CD8-positive, alpha-beta memory T cell (primary cell): Measurements from ENCODE around the gene TPRG1. TPM values are rescaled to one million over a fixed set of nuclear protein-coding genes. Genes with fewer than 3 reads are reported as not detected.

Experiments used
- CTCF ChIA-PET: fragments of 350-600 bp; sonication (Branson Sonifier 250); formaldehyde crosslinking; loops from one replicate; lab custom pipeline; 2021; ENCODE audit warnings: antibody characterized with exemption; lab: Charles Lee
- POLR2A ChIA-PET: fragments of 350-600 bp; sonication (Branson Sonifier 250); formaldehyde crosslinking; loops from one replicate; lab custom pipeline; 2021; ENCODE audit warnings: antibody characterized with exemption; lab: Charles Lee
- DNase-seq, 5 donors: peaks; one replicate each; pipeline versions ENCODE4 v3.0.0 to v3.0.0-alpha.2; 2020 to 2022; ENCODE audit warnings: mixed read lengths in 1 of 5
- H3K27ac ChIP-seq: one replicate; pipeline ENCODE4 v1.7.0; 2013; ENCODE audit warnings: low read depth, mild to moderate bottlenecking, low read length, moderate library complexity
- H3K27me3 ChIP-seq: 2 replicates; pipeline ENCODE4 v1.7.0; 2013; ENCODE audit warnings: low read length, mild to moderate bottlenecking; ENCODE audit not compliant: insufficient read depth, poor library complexity, severe bottlenecking
- H3K36me3 ChIP-seq: 2 replicates; pipeline ENCODE4 v1.7.0; 2013; ENCODE audit warnings: mild to moderate bottlenecking, low read length, moderate library complexity; ENCODE audit not compliant: insufficient read depth
- H3K4me1 ChIP-seq: 2 replicates; pipeline ENCODE4 v1.7.0; 2013; ENCODE audit warnings: mild to moderate bottlenecking, low read length, moderate library complexity; ENCODE audit not compliant: insufficient read depth
- H3K4me3 ChIP-seq: 2 replicates; pipeline ENCODE4 v1.7.0; 2013; ENCODE audit warnings: mild to moderate bottlenecking, low read length
- H3K9me3 ChIP-seq: 2 replicates; pipeline ENCODE4 v1.7.0; 2013; ENCODE audit warnings: mild to moderate bottlenecking, low read length
- H3K27ac Mint-ChIP-seq, 8 donors: one replicate each; pipeline ENCODE4 v1.8.0; 2020 to 2021; ENCODE audit warnings: mixed read lengths in 8 of 8, mild to moderate bottlenecking in 6 of 8, inconsistent platforms in 3 of 8, moderate library complexity in 3 of 8
- H3K27me3 Mint-ChIP-seq, 2 donors: one replicate each; pipeline ENCODE4 v1.8.0; 2020 to 2021; ENCODE audit warnings: mixed read lengths in 2 of 2, mild to moderate bottlenecking in 1 of 2, moderate library complexity in 1 of 2
- H3K36me3 Mint-ChIP-seq, 3 donors: one replicate each; pipeline ENCODE4 v1.8.0; 2020 to 2021; ENCODE audit warnings: mixed read lengths in 3 of 3, inconsistent platforms in 1 of 3, mild to moderate bottlenecking in 1 of 3
- H3K4me1 Mint-ChIP-seq, 3 donors: one replicate each; pipeline ENCODE4 v1.8.0; 2020 to 2021; ENCODE audit warnings: mixed read lengths in 3 of 3, inconsistent platforms in 1 of 3, mild to moderate bottlenecking in 1 of 3
- H3K4me3 Mint-ChIP-seq, 7 donors: one replicate each; pipeline ENCODE4 v1.8.0; 2020 to 2021; ENCODE audit warnings: mixed read lengths in 7 of 7, mild to moderate bottlenecking in 6 of 7, moderate library complexity in 4 of 7, inconsistent platforms in 2 of 7
- H3K9me3 Mint-ChIP-seq, 5 donors: one replicate each; pipeline ENCODE4 v1.8.0; 2020 to 2022; ENCODE audit warnings: mixed read lengths in 5 of 5, mild to moderate bottlenecking in 3 of 5, moderate library complexity in 2 of 5, inconsistent platforms in 1 of 5
- polyA plus RNA-seq: library from polyadenylated mRNA; unstranded; fragments of 300-500 nt; fragmentation: Illumina TruSeq; gene quantifications from one replicate; pipeline ENCODE4 v1.2.3, GENCODE V29; 2021
- total RNA-seq, 2 experiments: library from RNA; stranded (reverse); gene quantifications; one replicate each; pipeline ENCODE4 v1.2.3, GENCODE V29; 2021

Gene TPRG1
- total and polyA plus RNA-seq, 3 experiments from 2014 or later: 28.6 to 30.5 (median 29.6) TPM

DNA sequence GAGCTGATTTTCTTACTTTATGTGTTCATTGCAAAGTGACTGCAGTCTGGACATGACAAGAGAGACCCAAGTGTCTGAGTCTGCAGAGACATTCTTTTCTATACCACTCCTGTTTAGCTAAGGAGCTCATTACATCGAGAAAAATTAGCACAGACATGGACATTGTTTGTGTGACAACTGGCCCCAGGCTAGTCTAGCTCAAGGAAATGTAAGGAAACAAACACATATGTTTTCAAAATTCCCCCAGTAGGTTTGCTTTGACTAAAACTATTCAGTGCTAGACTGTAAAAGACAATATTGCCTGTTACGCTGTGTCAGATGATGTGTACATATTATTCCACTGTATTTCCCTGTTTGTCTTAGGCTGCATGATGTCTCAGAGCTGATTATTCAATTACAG, 40.9 kb downstream of the TPRG1 start:
- no peak for DNase-seq
- H3K9me3 ChIP-seq: no peaks in the 10 kb centered on the region
- Mint-ChIP-seq H3K4me1 (no peaks in the 10 kb centered on the region), H3K9me3 (no peaks in the 10 kb centered on the region), H3K27me3 (peaks cover 0 to 3% of the 10 kb centered on the region in 2 donors), H3K36me3 (peaks cover 13 to 58% (median 18%) of the 10 kb centered on the region in 3 donors), H3K4me3 (no peak overlapping the region), H3K27ac (no peak overlapping the region)
- ChIA-PET POLR2A (no interaction called here), CTCF (no interaction called here)
- H3K27ac ChIP-seq: no peak overlapping the region
- no peaks in the 10 kb centered on the region for H3K4me1 ChIP-seq
- H3K36me3 ChIP-seq: no peaks in the 10 kb centered on the region
- no peak overlapping the region for H3K4me3 ChIP-seq
- no peaks in the 10 kb centered on the region for H3K27me3 ChIP-seq

DNA sequence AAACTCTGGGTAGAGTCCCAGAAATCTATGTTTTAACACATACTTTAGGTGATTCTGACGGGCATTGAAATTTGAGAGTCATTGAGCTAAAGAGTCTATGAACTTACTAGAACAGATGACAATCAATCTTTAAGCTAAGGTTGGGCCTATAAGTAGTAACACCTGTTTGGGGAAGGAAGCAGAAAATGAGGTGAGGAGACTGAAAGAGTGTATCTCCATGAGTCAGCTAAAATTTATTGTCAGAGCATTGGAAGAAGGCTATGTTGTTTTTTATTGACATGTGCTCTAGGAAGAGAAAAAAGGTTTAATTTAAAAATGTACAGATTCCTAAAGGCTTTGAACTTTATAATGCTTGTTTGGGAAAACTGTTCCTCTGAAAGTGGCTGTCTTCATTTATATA, 42.9 kb downstream of the TPRG1 start:
- H3K4me1 Mint-ChIP-seq: no peaks in the 10 kb centered on the region
- no peak overlapping the region for H3K4me3 ChIP-seq
- CTCF ChIA-PET: no interaction called here
- no peak overlapping the region for H3K4me3 Mint-ChIP-seq
- H3K36me3 Mint-ChIP-seq: peaks cover 6 to 55% (median 11%) of the 10 kb centered on the region in 3 donors
- no peaks in the 10 kb centered on the region for H3K27me3 Mint-ChIP-seq
- no peaks in the 10 kb centered on the region for H3K36me3 ChIP-seq
- DNase-seq: no peak
- H3K9me3 Mint-ChIP-seq: no peaks in the 10 kb centered on the region
- H3K9me3 ChIP-seq: no peaks in the 10 kb centered on the region
- no peak overlapping the region for H3K27ac ChIP-seq
- no peaks in the 10 kb centered on the region for H3K4me1 ChIP-seq
- H3K27ac Mint-ChIP-seq: no peak overlapping the region
- POLR2A ChIA-PET: no interaction called here
- H3K27me3 ChIP-seq: no peaks in the 10 kb centered on the region

DNA sequence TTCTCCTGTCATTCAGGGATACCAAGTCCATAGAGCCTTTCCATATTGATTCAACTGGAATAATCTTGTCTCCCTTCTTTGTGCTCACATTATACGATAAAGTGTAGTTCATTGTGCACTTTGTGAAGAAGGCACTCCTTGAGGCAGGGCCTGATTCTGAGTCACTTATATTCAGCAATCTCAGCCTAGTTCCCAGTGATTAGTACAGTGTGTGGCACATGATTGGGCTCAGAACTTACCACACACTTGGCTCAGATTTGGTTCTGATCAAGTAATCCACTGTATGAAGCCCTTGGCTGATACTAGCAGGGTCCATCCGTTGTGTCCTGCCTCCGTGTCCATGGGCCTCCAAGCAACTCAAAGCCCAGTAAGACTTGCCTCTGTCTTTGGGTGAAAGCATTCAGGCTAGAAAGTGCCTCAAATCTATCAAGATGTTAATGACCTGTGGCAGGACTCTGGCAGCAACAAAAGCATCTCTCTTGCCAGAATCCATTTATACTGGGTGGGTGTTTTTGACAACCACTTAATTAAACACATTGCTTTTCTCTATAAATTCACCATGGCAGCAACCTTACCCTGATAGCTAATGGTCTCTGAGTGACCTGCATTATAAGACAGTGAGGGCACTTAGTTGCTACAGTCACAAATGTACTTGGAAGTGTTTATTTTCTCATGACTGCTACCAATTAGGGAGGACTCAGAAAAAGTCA, 51.3 kb downstream of the TPRG1 start:
- Histone ChIP-seq H3K4me3 (no peak overlapping the region), H3K27me3 (no peaks in the 10 kb centered on the region), H3K36me3 (no peaks in the 10 kb centered on the region), H3K4me1 (no peaks in the 10 kb centered on the region), H3K27ac (no peak overlapping the region), H3K9me3 (no peaks in the 10 kb centered on the region)
- H3K4me1 Mint-ChIP-seq: no peaks in the 10 kb centered on the region
- no peak overlapping the region for H3K27ac Mint-ChIP-seq
- H3K36me3 Mint-ChIP-seq: peaks cover 0 to 26% (median 5%) of the 10 kb centered on the region in 3 donors
- DNase-seq: no peak
- H3K4me3 Mint-ChIP-seq: no peak overlapping the region
- ChIA-PET POLR2A (no interaction called here), CTCF (no interaction called here)
- no peaks in the 10 kb centered on the region for H3K27me3 Mint-ChIP-seq
- peaks cover 0 to 2% (median 0%) of the 10 kb centered on the region in 5 donors for H3K9me3 Mint-ChIP-seq

DNA sequence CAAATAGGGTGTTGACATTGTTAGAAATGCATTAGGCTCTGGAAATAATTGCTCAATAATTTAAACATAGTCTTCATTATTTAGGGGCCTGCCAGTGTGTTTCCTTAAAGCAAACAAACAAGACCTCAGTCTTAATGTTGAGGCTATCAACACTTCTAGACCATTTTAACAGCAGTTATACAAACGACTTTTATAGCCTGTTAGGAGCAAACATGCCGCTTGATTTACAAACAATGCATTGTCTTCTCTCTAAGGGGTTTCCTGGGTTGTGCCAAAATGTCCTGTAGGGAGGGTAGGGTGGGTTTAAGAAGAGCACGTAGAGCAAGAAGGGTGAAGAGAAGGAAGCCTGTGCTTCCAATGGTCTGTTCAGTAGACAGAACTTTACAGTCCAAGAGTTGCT, 53.7 kb downstream of the TPRG1 start:
- ChIA-PET POLR2A (no interaction called here), CTCF (no interaction called here)
- Histone ChIP-seq H3K27me3 (no peaks in the 10 kb centered on the region), H3K4me3 (no peak overlapping the region), H3K4me1 (no peaks in the 10 kb centered on the region), H3K36me3 (no peaks in the 10 kb centered on the region), H3K27ac (no peak overlapping the region), H3K9me3 (no peaks in the 10 kb centered on the region)
- peaks cover 0 to 2% (median 0%) of the 10 kb centered on the region in 5 donors for H3K9me3 Mint-ChIP-seq
- peaks cover 0 to 10% (median 3%) of the 10 kb centered on the region in 3 donors for H3K36me3 Mint-ChIP-seq
- peaks cover 0 to 2% (median 0%) of the 10 kb centered on the region in 3 donors for H3K4me1 Mint-ChIP-seq
- no peak overlapping the region for H3K27ac Mint-ChIP-seq
- H3K27me3 Mint-ChIP-seq: no peaks in the 10 kb centered on the region
- DNase-seq: no peak
- no peak overlapping the region for H3K4me3 Mint-ChIP-seq

DNA sequence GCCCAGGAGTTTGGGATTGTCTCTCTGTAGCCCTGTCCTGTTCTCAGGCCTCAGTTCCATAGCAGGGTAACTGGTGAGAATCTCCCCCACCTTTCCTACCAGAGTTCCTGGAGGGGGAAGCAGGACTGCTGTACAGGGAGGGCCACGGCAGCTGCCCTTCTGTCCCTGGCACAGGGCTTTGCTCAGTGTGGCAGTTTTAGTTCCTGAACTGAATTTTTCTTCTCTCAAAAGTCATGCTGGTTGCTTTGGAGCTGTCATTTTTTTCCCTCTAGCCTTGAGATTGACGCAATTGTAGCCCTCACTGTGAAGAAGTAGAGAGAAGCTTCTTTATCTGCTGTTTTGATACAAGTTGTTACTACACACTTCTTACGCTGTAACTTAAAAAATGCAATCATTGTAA, 55.5 kb downstream of the TPRG1 start:
- H3K4me1 ChIP-seq: no peaks in the 10 kb centered on the region
- ChIA-PET CTCF (no interaction called here), POLR2A (no interaction called here)
- DNase-seq: no peak
- H3K27me3 Mint-ChIP-seq: no peaks in the 10 kb centered on the region
- H3K4me3 ChIP-seq: no peak overlapping the region
- no peak overlapping the region for H3K27ac Mint-ChIP-seq
- H3K27ac ChIP-seq: no peak overlapping the region
- H3K4me3 Mint-ChIP-seq: no peak overlapping the region
- no peaks in the 10 kb centered on the region for H3K36me3 ChIP-seq
- H3K9me3 Mint-ChIP-seq: no peaks in the 10 kb centered on the region
- no peaks in the 10 kb centered on the region for H3K27me3 ChIP-seq
- peaks cover 0 to 2% (median 0%) of the 10 kb centered on the region in 3 donors for H3K4me1 Mint-ChIP-seq
- peaks cover 0 to 4% (median 3%) of the 10 kb centered on the region in 3 donors for H3K36me3 Mint-ChIP-seq
- H3K9me3 ChIP-seq: no peaks in the 10 kb centered on the region

DNA sequence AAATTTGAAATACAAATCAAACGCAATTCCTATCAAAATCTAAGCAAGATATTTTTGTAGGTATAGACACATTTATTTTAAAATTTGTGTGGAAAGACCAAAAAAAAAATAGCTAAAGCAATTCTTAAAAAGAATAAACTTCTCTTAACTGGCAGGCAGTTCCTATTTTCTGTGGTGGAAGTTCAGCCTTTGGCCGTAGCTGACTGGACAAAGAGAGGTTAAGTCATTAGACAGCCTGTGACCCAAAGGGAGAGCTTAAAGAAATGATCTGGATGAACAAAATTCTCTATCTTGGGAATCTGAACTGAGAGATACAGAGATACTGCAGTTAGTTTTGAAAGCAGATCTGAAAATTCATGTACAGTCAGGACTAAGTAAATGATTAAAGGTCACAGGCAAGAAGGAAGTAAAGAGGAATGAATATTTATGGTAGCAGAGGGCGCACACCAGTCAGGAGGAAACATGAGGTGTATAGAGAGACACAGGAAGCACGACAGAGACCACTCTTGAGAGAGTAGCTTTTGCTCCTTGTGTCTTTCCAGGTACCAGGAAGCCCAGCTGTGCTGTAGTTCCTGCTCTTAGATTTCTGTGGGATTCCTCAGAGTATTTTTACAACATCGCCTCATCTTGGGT, 57.5 kb downstream of the TPRG1 start:
- CTCF ChIA-PET: no interaction called here

DNA sequence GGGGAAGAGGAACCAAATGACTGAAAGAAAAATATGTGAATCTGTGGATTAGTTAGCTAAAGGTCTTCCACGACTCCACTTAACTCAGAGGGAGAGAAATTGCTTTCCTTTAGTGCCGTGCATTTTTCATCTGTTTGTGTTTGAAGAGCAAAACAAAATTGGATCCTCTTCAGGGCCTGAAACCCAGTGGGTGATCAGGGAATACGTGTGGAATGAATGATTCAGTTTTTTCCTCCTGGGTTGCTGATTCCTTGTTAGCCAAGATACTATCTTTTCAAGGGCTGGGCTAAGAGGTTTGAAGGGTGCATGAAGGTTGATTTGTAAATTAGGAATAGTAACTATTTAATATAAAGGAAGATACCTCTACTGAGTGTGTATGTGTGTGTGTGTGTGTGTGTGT, 61.0 kb downstream of the TPRG1 start:
- Mint-ChIP-seq H3K27ac (peak overlapping the region in 1 of 8 donors; percentile 7), H3K9me3 (no peaks in the 10 kb centered on the region), H3K4me1 (peaks cover 0 to 13% (median 2%) of the 10 kb centered on the region in 3 donors), H3K36me3 (peaks cover 0 to 1% (median 0%) of the 10 kb centered on the region in 3 donors), H3K27me3 (no peaks in the 10 kb centered on the region), H3K4me3 (no peak overlapping the region)
- H3K9me3 ChIP-seq: no peaks in the 10 kb centered on the region
- POLR2A ChIA-PET: no interaction called here
- no peak overlapping the region for H3K4me3 ChIP-seq
- H3K27me3 ChIP-seq: no peaks in the 10 kb centered on the region
- no peak for DNase-seq
- H3K4me1 ChIP-seq: no peaks in the 10 kb centered on the region
- H3K36me3 ChIP-seq: no peaks in the 10 kb centered on the region
- CTCF ChIA-PET: no interaction called here
- no peak overlapping the region for H3K27ac ChIP-seq

More for the DNA sequence above, 57.5 kb downstream of the TPRG1 start:
- Histone ChIP-seq H3K36me3 (no peaks in the 10 kb centered on the region), H3K9me3 (no peaks in the 10 kb centered on the region), H3K4me1 (no peaks in the 10 kb centered on the region), H3K27ac (no peak overlapping the region), H3K4me3 (no peak overlapping the region), H3K27me3 (no peaks in the 10 kb centered on the region)
- peak overlapping the region in 1 of 8 donors; percentile 5 for H3K27ac Mint-ChIP-seq
- H3K36me3 Mint-ChIP-seq: no peaks in the 10 kb centered on the region
- POLR2A ChIA-PET: no interaction called here
- no peaks in the 10 kb centered on the region for H3K9me3 Mint-ChIP-seq
- H3K4me1 Mint-ChIP-seq: peaks cover 0 to 2% (median 0%) of the 10 kb centered on the region in 3 donors
- H3K4me3 Mint-ChIP-seq: no peak overlapping the region
- no peak for DNase-seq
- H3K27me3 Mint-ChIP-seq: no peaks in the 10 kb centered on the region

DNA sequence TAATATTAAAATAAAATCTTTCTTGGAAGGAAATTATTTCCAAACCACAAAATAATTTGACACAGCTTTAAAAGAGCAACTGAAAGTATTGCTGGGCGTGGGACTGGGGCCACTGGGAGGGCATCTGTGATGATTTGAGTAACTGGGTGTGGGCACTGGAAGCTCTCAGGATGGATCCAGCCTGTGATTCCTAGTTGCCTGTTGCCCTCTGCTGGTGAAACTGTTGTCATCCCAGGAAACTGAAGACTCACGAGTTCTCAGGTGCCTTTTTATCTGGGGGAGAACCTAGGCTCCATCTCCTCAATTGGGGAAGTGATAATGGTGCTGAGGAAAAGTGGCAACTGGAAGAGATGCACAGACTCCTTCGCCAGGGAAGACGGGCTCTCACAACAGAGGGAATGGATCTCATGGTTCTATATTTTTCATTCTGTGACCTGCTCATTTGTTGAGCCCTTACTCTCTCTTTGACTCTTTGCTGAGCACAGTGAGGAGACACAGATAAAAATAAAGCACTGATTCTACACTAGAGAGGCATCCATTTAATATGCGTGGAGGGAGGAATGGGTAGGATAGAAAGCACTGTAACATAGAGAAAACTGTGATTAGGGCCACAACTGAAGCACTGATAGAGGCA, 61.6 kb downstream of the TPRG1 start:
- Mint-ChIP-seq H3K27ac (no peak overlapping the region), H3K4me1 (peaks cover 0 to 13% (median 2%) of the 10 kb centered on the region in 3 donors), H3K36me3 (peaks cover 0 to 4% (median 0%) of the 10 kb centered on the region in 3 donors), H3K4me3 (no peak overlapping the region), H3K27me3 (no peaks in the 10 kb centered on the region), H3K9me3 (no peaks in the 10 kb centered on the region)
- H3K4me3 ChIP-seq: no peak overlapping the region
- DNase-seq: peak in 1 of 5 donors; percentile 1
- no peak overlapping the region for H3K27ac ChIP-seq
- ChIA-PET CTCF (no interaction called here), POLR2A (no interaction called here)
- no peaks in the 10 kb centered on the region for H3K4me1 ChIP-seq
- H3K36me3 ChIP-seq: no peaks in the 10 kb centered on the region
- no peaks in the 10 kb centered on the region for H3K9me3 ChIP-seq
- no peaks in the 10 kb centered on the region for H3K27me3 ChIP-seq
